GM18520 (cell line): ENCODE results near the gene NDST4.

Experiments used
- ATAC-seq: cut with Tn5 transposase; IDR thresholded peaks from one replicate; pipeline ENCODE4 v1.9.1; 2021; ENCODE audit not compliant: unreplicated experiment

NDST4 gene

GRCh38 chr4:114807759-114808404 is 305.5 kb downstream of the NDST4 start:
- ATAC-seq = peak; percentile 96

- no peak for ATAC-seq
Observed at GRCh38 chr4:114807357-114807756, 306.1 kb downstream of the NDST4 start.

DNA sequence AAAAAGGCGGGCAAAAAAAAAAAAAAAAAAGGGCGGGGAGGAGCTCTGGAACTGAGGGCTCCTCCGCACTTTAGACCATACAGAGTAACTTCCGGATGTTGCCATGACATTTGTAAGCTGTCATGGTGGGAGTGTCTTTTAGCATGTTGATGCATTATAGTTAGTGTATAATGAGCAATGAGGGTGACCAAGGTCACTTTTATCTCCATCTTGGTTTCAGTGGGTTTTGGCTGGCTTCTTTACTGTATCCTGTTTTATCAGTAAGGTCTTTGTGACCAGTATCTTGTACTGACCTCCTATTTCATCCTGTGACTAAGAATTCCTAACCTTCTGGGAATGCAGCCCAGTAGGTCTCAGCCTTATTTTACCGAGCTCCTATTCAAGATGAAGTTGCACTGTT is 321.4 kb downstream of the NDST4 start:
- no peak for ATAC-seq

DNA sequence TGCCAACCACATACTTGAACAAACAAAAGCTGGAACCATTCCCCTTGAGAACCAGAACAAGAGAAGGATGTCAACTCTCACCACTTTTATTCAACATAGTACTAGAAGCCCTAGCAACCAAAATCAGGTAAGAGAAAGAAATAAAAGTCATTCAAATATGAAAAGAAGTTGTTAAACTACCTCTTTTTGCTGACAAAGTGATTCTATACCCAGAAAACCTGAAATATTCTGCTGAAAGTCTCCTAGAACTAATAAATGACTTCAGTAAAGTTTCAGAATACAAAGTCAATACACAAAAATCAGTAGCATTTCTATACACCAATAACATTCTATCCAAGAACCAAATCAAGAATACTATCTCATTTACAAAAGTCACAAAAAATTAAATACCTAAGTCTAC is 327.9 kb downstream of the NDST4 start:
- no peak for ATAC-seq

GRCh38 chr4:114783215-114783595 is 330.2 kb downstream of the NDST4 start:
- ATAC-seq = no peak

GRCh38 chr4:114782415-114783214 is 330.8 kb downstream of the NDST4 start:
- no peak for ATAC-seq

GRCh38 chr4:114780205-114780604 is 333.2 kb downstream of the NDST4 start:
- no peak for ATAC-seq
